Activated CD4-positive, alpha-beta T cell treated with anti-CD3 and anti-CD28 coated beads, Interleukin-2, amount 10 ng/mL, durations not matched to agents 7 days and 5 days (primary cell): ENCODE data around the gene LPCAT1. TPM values are rescaled to one million over a fixed set of nuclear protein-coding genes. Genes with fewer than 3 reads are reported as not detected.
"Not testable (repeated sequence)": the region's sequence is repeated elsewhere in the genome, so short reads cannot be mapped to it uniquely, and the experiment has no call there.

Experiments used
- CTCF ChIA-PET: fragments of 350-600 bp; sonication (Branson Sonifier 250); formaldehyde crosslinking; loops from one replicate; lab custom pipeline; 2021; ENCODE audit warnings: antibody characterized with exemption; lab: Charles Lee
- POLR2A ChIA-PET: fragments of 350-600 bp; sonication (Branson Sonifier 250); formaldehyde crosslinking; loops from one replicate; lab custom pipeline; 2021; ENCODE audit warnings: antibody characterized with exemption; lab: Charles Lee
- DNase-seq: peaks from one replicate; pipeline ENCODE4 v3.0.0-alpha.2; 2020
- H3K27ac Mint-ChIP-seq: one replicate; pipeline ENCODE4 v1.8.0; 2021; ENCODE audit warnings: mild to moderate bottlenecking, moderate library complexity, mixed read lengths
- H3K27me3 Mint-ChIP-seq: one replicate; pipeline ENCODE4 v1.8.0; 2021; ENCODE audit warnings: mixed read lengths
- H3K36me3 Mint-ChIP-seq: one replicate; pipeline ENCODE4 v1.8.0; 2021; ENCODE audit warnings: low read depth, mixed read lengths
- H3K4me1 Mint-ChIP-seq: one replicate; pipeline ENCODE4 v1.8.0; 2021; ENCODE audit warnings: mixed read lengths
- H3K4me3 Mint-ChIP-seq: one replicate; pipeline ENCODE4 v1.8.0; 2021; ENCODE audit warnings: mild to moderate bottlenecking, moderate library complexity, mixed read lengths
- H3K9me3 Mint-ChIP-seq: one replicate; pipeline ENCODE4 v1.8.0; 2021; ENCODE audit warnings: mixed read lengths
- total RNA-seq, 2 experiments: library from RNA; stranded (reverse); gene quantifications; one replicate each; pipeline ENCODE4 v1.2.3, GENCODE V29; 2021

LPCAT1 gene
- total RNA-seq, 2 experiments from 2014 or later, result 69.5 to 77.0 TPM

DNA sequence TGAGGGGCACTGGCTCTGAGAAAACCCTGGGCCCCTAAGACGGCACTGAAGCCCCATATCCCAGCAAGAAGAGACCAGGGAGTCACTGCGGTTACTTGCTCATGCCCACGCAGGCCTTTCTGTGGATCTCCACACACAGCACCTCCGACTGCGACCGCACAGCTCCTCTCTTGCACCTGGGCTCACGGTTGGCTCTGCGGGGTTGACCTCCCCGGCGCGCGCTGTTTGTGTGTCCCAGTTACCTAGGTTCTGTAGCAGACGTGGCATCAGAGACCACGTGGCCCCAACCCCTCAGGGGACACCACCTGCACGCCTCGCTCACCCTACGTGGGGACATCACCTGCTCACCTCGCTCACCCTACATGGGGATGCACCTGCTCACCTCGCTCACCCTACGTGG, 12.7 kb downstream of the LPCAT1 start:
- no peak overlapping the region for H3K4me3 Mint-ChIP-seq
- no peaks in the 10 kb centered on the region for H3K27me3 Mint-ChIP-seq
- no peaks in the 10 kb centered on the region for H3K9me3 Mint-ChIP-seq
- CTCF ChIA-PET, result interaction anchor here (1.7 kb wide), 1 partner anchor 11 kb away, joined by 4 read pairs; no protein-coding TSS in a partner anchor
- no peak overlapping the region for H3K27ac Mint-ChIP-seq
- no peak for DNase-seq
- POLR2A ChIA-PET, result no interaction called here
- H3K36me3 Mint-ChIP-seq, result peaks cover 2% of the 10 kb centered on the region
- H3K4me1 Mint-ChIP-seq, result no peaks in the 10 kb centered on the region

DNA sequence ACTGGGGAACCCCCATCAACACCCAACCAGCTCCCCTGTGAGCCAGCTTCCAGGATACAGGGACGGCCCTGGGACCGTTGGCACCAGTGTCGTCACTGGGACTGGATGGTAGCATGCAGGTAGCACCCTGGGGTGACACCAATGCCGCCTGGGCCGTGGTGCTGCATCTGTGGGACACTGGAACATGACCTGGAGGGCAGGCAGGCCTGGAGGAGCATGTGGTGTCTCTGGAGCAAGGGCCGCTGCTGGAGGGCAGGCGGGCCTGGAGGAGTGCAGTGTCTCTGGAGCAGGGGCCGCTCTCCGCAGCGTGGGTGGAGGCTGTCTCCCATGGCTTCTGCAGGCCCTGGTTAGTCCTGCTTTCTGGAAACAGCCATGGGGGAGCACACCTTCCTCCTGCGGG, 13.1 kb downstream of the LPCAT1 start:
- peaks cover 1% of the 10 kb centered on the region for H3K4me1 Mint-ChIP-seq
- no peaks in the 10 kb centered on the region for H3K9me3 Mint-ChIP-seq
- CTCF ChIA-PET, result interaction anchor here (1.7 kb wide), 1 partner anchor 11 kb away, joined by 4 read pairs; no protein-coding TSS in a partner anchor
- H3K36me3 Mint-ChIP-seq, result peaks cover 2% of the 10 kb centered on the region
- H3K27ac Mint-ChIP-seq, result no peak overlapping the region
- no peaks in the 10 kb centered on the region for H3K27me3 Mint-ChIP-seq
- H3K4me3 Mint-ChIP-seq, result no peak overlapping the region
- DNase-seq, result no peak
- POLR2A ChIA-PET, result no interaction called here

DNA sequence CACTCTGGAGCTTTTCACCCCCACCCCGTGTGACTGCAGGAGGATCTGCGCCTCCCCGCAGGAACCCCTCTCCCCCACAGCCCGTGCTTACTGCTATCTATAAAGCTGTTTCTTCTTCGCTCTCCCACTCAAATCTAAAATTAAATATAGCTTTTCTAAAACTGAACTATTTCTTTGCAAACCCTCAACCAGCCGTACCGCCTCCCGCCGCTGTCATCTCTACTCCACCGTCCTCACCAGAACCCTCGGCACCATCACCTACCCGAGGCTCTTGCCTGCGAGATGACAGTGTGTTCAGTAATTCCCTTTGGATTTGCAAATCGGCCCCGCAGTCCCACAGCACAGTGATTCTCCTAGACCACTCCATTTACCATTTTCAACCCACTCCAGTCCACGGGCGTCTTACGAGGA, 13.6 kb downstream of the LPCAT1 start:
- Mint-ChIP-seq H3K36me3 (peaks cover 2% of the 10 kb centered on the region), H3K27me3 (no peaks in the 10 kb centered on the region), H3K27ac (no peak overlapping the region), H3K4me1 (peaks cover 2% of the 10 kb centered on the region), H3K4me3 (no peak overlapping the region), H3K9me3 (no peaks in the 10 kb centered on the region)
- ChIA-PET POLR2A (no interaction called here), CTCF (no interaction called here)
- no peak for DNase-seq

DNA sequence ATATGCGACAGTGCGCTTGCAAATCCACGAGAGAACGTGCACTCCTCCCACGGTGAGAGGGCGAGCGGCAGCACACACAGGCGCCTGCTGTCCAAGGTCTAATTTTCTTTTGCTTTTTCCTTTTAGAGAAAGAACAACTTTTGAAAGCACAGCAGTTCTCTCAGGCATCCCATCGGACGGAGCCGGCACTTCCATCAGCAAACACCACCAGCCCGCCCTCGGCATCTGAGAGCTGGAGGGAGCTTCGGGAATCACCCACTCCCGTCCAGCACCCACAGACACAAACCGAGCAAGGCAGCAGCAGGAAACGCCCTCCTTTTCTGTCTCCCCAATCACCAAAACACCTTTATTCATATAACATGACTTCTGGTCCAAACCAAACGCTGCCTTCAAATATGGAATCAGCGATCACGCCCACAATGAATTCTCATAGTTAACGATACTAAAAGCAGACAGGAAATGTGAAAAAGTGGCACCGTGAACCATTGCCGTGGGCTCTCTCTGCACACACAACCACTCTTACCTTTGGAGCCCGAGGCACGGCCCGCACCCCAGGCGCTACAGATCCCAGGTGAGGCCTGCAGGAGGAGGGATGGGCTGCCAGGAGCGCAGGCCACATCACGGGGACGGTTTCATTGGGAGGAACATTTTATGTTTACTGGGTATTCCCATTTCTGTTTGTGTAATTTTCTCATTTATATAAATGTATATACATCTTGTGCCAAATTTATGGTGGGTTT, 14.2 kb downstream of the LPCAT1 start:
- Mint-ChIP-seq H3K36me3 (peaks cover 2% of the 10 kb centered on the region), H3K27me3 (no peaks in the 10 kb centered on the region), H3K4me3 (no peak overlapping the region), H3K27ac (no peak overlapping the region), H3K9me3 (no peaks in the 10 kb centered on the region), H3K4me1 (peaks cover 2% of the 10 kb centered on the region)
- DNase-seq, result no peak
- ChIA-PET POLR2A (no interaction called here), CTCF (no interaction called here)

DNA sequence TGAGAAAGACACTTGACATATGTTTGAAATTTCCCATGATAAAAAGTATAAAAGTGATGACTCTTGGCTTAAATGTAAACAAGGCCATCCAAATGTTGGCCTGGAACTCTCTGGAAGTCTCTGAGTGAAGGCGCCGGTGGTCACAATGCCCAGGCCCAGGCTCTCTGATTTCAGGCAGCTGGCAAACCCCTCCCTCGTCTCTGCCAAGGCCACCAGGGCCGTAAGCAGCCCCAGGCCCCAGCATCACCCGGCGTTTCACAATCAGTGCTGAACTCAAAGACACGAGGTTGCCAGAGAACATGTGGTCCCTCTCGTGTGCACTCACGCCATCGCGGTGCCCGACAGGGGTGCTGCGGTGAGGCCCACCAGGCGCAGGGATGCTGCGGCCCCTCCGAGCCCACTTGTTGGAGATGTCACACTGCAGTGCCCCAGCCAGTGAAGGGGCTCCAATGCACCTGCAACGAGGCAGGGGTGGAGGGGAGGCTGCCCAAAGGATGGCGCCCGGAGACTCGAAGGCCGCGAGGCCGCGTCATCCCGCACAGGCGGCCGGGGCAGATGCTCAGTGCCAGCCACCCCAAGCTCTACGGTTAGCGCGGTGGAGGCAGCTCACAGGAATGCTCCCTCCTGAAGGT, 15.0 kb downstream of the LPCAT1 start:
- Mint-ChIP-seq H3K27me3 (no peaks in the 10 kb centered on the region), H3K4me3 (no peak overlapping the region), H3K9me3 (no peaks in the 10 kb centered on the region), H3K27ac (no peak overlapping the region), H3K4me1 (peaks cover 8% of the 10 kb centered on the region), H3K36me3 (peaks cover 4% of the 10 kb centered on the region)
- DNase-seq, result no peak
- CTCF ChIA-PET, result no interaction called here
- POLR2A ChIA-PET, result no interaction called here

DNA sequence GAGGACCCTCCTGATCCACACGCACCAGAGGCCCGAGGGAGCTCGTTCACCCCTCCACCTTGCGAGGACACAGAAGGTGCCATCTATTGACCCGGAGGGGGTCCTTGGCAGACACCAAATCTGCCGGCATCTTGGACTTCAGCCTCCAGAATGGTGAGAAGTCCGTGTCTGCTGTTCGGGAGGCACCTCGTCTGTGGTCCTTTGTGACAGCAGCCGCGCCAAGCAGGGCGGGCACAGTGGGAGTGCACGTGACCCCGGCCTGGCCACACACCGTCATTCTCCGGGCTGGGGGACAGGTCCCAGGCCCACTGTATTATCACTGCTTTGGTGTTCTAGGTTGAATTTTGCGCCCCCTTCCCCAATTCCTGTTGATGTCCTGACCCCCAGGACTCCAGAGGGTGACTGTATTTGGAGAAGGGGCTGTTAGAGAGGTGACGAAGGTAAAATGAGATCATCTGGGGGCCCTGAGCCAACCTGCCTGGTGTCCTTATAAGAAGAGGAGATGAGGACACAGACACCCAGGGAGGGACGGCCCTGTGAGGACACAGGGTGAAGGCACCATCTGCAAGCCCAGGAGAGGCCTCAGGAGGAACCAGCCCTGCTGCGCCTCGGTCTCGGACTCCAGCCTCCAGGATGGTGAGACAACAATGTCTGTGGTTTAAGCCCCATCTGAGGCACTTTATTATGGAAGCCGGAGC, 15.7 kb downstream of the LPCAT1 start:
- ChIA-PET CTCF (no interaction called here), POLR2A (no interaction called here)
- H3K36me3 Mint-ChIP-seq, result peaks cover 9% of the 10 kb centered on the region
- no peak overlapping the region for H3K4me3 Mint-ChIP-seq
- no peaks in the 10 kb centered on the region for H3K9me3 Mint-ChIP-seq
- H3K4me1 Mint-ChIP-seq, result peaks cover 14% of the 10 kb centered on the region
- DNase-seq, result no peak
- H3K27me3 Mint-ChIP-seq, result no peaks in the 10 kb centered on the region
- H3K27ac Mint-ChIP-seq, result no peak overlapping the region

DNA sequence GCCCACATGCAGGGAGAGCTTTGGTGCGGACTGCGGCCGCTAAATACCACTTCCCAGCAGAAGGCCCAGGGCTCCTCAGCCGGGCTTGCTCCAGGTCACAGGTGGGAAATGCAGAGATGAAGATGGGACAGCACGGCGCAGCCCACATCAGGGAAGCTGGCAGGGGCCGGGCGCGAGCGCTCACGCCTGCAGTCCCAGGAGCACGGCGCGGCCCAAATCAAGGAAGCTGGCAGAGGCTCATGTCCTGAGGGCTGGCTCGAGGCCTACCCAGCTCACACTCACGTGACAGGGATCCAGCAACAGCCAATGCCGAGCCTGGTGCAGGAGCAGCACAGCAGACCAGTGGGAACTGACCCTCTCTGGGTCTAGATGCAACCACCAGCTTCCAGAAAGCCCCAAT, 16.3 kb downstream of the LPCAT1 start:
- Mint-ChIP-seq H3K27me3 (no peaks in the 10 kb centered on the region), H3K4me1 (peaks cover 18% of the 10 kb centered on the region), H3K4me3 (no peak overlapping the region), H3K9me3 (no peaks in the 10 kb centered on the region), H3K36me3 (peaks cover 9% of the 10 kb centered on the region), H3K27ac (no peak overlapping the region)
- ChIA-PET POLR2A (no interaction called here), CTCF (no interaction called here)
- no peak for DNase-seq

DNA sequence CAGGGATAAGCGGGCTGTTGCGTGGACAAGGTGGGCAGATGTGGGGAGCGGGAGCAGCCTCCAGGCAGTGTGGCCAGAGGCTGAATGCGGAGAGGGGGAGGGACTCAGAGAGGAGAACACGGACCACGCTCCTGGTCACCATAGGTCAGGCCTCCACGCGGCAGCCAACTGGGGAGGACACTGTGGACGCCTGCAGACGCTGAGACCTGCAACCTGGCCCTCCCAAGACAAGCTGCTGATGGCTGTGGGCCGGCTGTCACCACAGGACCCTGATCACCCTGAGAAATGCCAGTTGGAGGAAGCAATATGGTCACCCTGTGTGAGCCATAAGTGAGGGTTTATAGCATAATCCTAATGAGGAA, 16.8 kb downstream of the LPCAT1 start:
- DNase-seq, result no peak
- H3K9me3 Mint-ChIP-seq, result no peaks in the 10 kb centered on the region
- H3K4me3 Mint-ChIP-seq, result no peak overlapping the region
- peaks cover 9% of the 10 kb centered on the region for H3K36me3 Mint-ChIP-seq
- POLR2A ChIA-PET, result no interaction called here
- H3K4me1 Mint-ChIP-seq, result peaks cover 18% of the 10 kb centered on the region
- no peaks in the 10 kb centered on the region for H3K27me3 Mint-ChIP-seq
- CTCF ChIA-PET, result no interaction called here
- no peak overlapping the region for H3K27ac Mint-ChIP-seq

DNA sequence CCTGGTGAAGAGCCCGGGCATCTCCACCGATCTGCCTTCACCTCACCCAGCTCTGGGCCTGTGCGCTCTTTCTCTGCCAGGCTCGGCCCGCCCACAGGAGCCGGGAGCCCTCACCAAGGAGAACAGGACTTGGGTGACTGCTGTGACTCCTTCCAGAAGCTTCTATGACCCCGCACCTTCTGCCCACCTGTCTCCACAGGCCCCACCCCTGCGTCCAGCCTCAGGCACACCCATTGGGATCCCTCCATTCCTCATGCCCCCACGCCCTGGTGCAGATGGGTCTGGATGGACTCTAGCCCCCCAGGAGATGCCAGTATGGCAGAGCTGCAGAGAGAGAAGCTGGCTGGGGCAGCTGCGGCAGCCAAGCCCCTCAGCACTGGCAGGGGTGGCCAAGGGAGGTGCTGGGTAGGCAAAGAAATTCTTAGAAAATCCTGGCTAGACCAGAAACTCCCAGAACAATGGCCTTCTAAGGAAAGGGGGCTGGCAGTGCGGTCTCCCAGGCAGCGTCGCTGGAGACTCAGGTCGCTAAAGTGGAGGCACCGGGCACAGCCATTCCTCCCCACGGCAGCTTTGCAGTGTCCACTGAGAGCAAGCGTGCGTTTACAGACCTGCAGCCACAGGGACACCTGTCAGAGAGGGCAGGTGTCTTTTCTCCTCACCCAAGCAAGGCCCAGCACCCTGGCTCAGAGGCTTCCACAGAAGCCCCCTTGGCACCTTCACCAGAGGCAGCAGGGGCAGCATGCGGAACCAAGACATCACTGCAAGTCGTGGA, 17.3 kb downstream of the LPCAT1 start:
- no peak for DNase-seq
- Mint-ChIP-seq H3K9me3 (no peaks in the 10 kb centered on the region), H3K27ac (no peak overlapping the region), H3K27me3 (no peaks in the 10 kb centered on the region), H3K4me1 (peaks cover 18% of the 10 kb centered on the region), H3K36me3 (peaks cover 8% of the 10 kb centered on the region), H3K4me3 (no peak overlapping the region)
- CTCF ChIA-PET, result no interaction called here
- POLR2A ChIA-PET, result no interaction called here

DNA sequence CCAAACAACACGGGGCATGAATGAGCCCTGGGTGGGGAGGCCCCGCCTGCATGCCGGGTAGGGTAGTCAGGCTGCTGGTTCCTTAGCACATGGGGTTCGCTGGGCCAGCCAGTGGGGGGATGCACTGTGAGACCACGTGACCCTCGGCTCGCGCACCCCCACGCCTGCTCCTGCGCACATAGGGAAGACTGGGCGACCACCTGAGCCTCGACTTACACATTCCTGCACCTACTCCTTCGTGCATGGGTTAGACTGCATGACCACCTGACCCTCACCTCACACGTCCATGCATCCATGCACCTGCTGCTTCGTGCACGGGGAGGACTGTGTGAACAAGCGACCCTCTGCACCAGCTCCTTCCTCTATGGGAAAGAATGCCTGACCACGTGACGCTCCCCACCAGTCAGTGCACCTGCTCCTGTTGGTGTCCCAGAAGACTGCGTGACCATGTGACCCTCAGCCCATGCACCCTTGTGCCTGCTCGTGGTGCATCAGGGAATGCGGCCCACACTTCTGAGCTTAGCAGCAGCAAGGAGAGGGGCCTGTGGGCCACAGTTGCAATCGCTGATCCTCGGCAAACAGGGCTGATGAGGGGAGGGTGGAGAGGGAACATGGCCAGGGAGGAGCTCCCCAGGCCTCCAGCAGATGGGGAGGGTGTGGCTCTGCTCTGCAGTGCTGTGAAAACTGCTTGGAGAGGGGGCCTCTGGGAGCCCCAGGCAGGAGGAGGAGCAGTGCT, 18.1 kb downstream of the LPCAT1 start:
- Mint-ChIP-seq H3K36me3 (peaks cover 7% of the 10 kb centered on the region), H3K4me1 (peaks cover 18% of the 10 kb centered on the region), H3K27ac (no peak overlapping the region), H3K4me3 (no peak overlapping the region), H3K9me3 (no peaks in the 10 kb centered on the region), H3K27me3 (no peaks in the 10 kb centered on the region)
- ChIA-PET CTCF (no interaction called here), POLR2A (no interaction called here)
- DNase-seq, result no peak

DNA sequence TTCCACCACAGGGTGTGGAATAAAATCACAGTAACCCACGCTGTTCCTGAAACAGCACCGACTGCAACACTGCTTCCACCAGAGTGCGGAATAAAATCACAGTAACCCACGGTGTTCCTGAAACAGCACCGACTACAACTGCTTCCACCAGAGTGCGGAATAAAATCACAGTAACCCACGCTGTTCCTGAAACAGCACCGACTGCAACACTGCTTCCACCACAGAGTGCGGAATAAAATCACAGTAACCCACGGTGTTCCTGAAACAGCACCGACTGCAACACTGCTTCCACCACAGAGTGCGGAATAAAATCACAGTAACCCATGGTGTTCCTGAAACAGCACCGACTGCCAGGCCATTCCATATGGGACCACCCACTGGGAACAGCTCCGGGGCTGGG, 18.7 kb downstream of the LPCAT1 start:
- POLR2A ChIA-PET, DNase-seq, H3K4me3 Mint-ChIP-seq, H3K27me3 Mint-ChIP-seq, H3K36me3 Mint-ChIP-seq, H3K27ac Mint-ChIP-seq, H3K9me3 Mint-ChIP-seq, CTCF ChIA-PET: not testable (repeated sequence)
- peaks cover 18% of the 10 kb centered on the region for H3K4me1 Mint-ChIP-seq

DNA sequence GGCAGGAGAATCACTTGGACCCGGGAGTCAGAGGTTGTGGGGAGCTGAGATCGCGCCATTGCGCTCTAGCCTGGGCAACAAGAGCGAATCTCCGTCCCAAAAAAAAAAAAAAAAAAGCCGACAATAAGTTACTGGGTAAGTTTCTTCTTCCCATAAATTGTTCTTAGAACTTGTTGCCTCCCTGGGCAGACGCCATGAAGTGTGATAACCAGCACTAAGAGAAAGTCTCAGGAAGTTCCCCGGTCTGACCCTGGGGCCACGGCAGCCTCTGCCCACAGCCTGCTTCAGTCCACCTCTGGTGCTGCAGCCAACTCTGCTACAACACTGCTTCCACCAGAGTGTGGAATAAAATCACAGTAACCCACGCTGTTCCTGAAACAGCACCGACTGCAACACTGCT, 19.1 kb downstream of the LPCAT1 start:
- no peak for DNase-seq
- Mint-ChIP-seq H3K4me3 (no peak overlapping the region), H3K4me1 (peaks cover 18% of the 10 kb centered on the region), H3K36me3 (peaks cover 9% of the 10 kb centered on the region), H3K9me3 (no peaks in the 10 kb centered on the region), H3K27ac (no peak overlapping the region), H3K27me3 (no peaks in the 10 kb centered on the region)
- ChIA-PET POLR2A (no interaction called here), CTCF (no interaction called here)
